IMR-90 (cell line): ENCODE data around the gene ATPAF1. TPM values are rescaled to one million over a fixed set of nuclear protein-coding genes. Genes with fewer than 3 reads are reported as not detected.

Source experiments
- ATAC-seq: fragments of 200-7000 bp; cut with Tn5 transposase; 2 replicates; pipeline ENCODE4 v1.9.1; 2020; ENCODE audit warnings: low read depth, mild to moderate bottlenecking, moderate library complexity
- BruUV-seq: library from RNA; stranded (reverse); fragments of 400-500 nt; replicated peaks from 2 replicates; lab custom pipeline; 2021; lab: Mats Ljungman, UMichigan
- CTCF ChIA-PET: fragments of 300-600 bp; formaldehyde crosslinking; extraction: SDS; loops from one replicate; lab custom pipeline; 2021; ENCODE audit warnings: antibody characterized with exemption; lab: Yijun Ruan, JAX
- POLR2A ChIA-PET: fragments of 300-600 bp; sonication (Branson Sonifier 250); formaldehyde crosslinking; loops from one replicate; lab custom pipeline; 2022; ENCODE audit warnings: antibody characterized with exemption; ENCODE audit not compliant: unreplicated experiment; lab: Charles Lee
- DNase-seq: peaks from one replicate; pipeline ENCODE4 v3.0.0; 2013
- H2AFZ ChIP-seq: replicated peaks from 2 replicates; pipeline ENCODE3; 2013; ENCODE audit warnings: low read length, mild to moderate bottlenecking; ENCODE audit not compliant: poor library complexity
- H2AK5ac ChIP-seq: 2 replicates; pipeline ENCODE4 v1.6.1; 2013; ENCODE audit warnings: low read depth, low read length, inconsistent platforms
- H2AK9ac ChIP-seq: replicated peaks from 2 replicates; pipeline ENCODE3; 2013; ENCODE audit warnings: mild to moderate bottlenecking, low read depth, low read length, moderate library complexity; ENCODE audit not compliant: poor library complexity
- H2BK120ac ChIP-seq: 2 replicates; pipeline ENCODE4 v1.6.1; 2013; ENCODE audit warnings: low read depth, low read length, inconsistent platforms
- H2BK15ac ChIP-seq: 3 replicates; pipeline ENCODE4 v1.6.1; 2013; ENCODE audit warnings: low read depth, low read length, inconsistent platforms
- H2BK20ac ChIP-seq: 2 replicates; pipeline ENCODE4 v1.6.1; 2013; ENCODE audit warnings: low read depth, mild to moderate bottlenecking, inconsistent platforms, low read length, moderate library complexity
- H2BK5ac ChIP-seq: 2 replicates; pipeline ENCODE4 v1.6.1; 2013; ENCODE audit warnings: mild to moderate bottlenecking, low read depth, low read length, inconsistent platforms; ENCODE audit not compliant: poor library complexity, severe bottlenecking
- H3K14ac ChIP-seq: replicated peaks from 2 replicates; pipeline ENCODE4 v1.6.1; 2013; ENCODE audit warnings: low read depth, low read length, inconsistent platforms
- H3K18ac ChIP-seq: 2 replicates; pipeline ENCODE4 v1.6.1; 2013; ENCODE audit warnings: low read depth, low read length, control low read depth
- H3K23ac ChIP-seq: 2 replicates; pipeline ENCODE4 v1.6.1; 2013; ENCODE audit warnings: low read depth, low read length, inconsistent platforms
- H3K27ac ChIP-seq: 2 replicates; pipeline ENCODE4 v1.5.1; 2013; ENCODE audit warnings: mild to moderate bottlenecking, control low read depth, low read length; ENCODE audit not compliant: insufficient read depth
- H3K27me3 ChIP-seq: 2 replicates; pipeline ENCODE4 v1.6.1; 2013; ENCODE audit warnings: low read length; ENCODE audit not compliant: control insufficient read depth, insufficient read depth
- H3K36me3 ChIP-seq: 2 replicates; pipeline ENCODE4 v1.6.1; 2013; ENCODE audit warnings: low read length, mixed read lengths; ENCODE audit not compliant: control insufficient read depth, insufficient read depth
- H3K4ac ChIP-seq: 2 replicates; pipeline ENCODE4 v1.6.1; 2013; ENCODE audit warnings: low read depth, low read length, inconsistent platforms
- H3K4me1 ChIP-seq: 2 replicates; pipeline ENCODE4 v1.6.1; 2013; ENCODE audit warnings: low read length, mixed read lengths; ENCODE audit not compliant: control insufficient read depth, insufficient read depth
- H3K4me2 ChIP-seq: 2 replicates; pipeline ENCODE4 v1.6.1; 2013; ENCODE audit warnings: low read depth, mild to moderate bottlenecking, control low read depth, low read length, moderate library complexity
- H3K4me3 ChIP-seq: 2 replicates; pipeline ENCODE4 v1.5.1; 2013; ENCODE audit warnings: low read depth, mild to moderate bottlenecking, control low read depth, low read length, moderate library complexity; ENCODE audit not compliant: insufficient read depth
- H3K56ac ChIP-seq: 2 replicates; pipeline ENCODE4 v1.6.1; 2013; ENCODE audit warnings: low read length, inconsistent platforms; ENCODE audit not compliant: insufficient read depth; ENCODE audit errors: extremely low read depth
- H3K79me1 ChIP-seq, 2 experiments: 2 replicates each; pipeline ENCODE4 v1.6.1; 2013; ENCODE audit warnings: low read length in 2 of 2, inconsistent platforms in 1 of 2, low read depth in 1 of 2
- H3K9ac ChIP-seq: 2 replicates; pipeline ENCODE4 v1.6.1; 2013; ENCODE audit warnings: low read depth, low read length, control low read depth
- H3K9me1 ChIP-seq: 2 replicates; pipeline ENCODE4 v1.6.1; 2013; ENCODE audit warnings: low read length, inconsistent platforms; ENCODE audit not compliant: insufficient read depth
- H3K9me3 ChIP-seq: 2 replicates; pipeline ENCODE4 v1.6.1; 2013; ENCODE audit warnings: low read length; ENCODE audit not compliant: control insufficient read depth, insufficient read depth
- H4K20me1 ChIP-seq: 2 replicates; pipeline ENCODE4 v1.6.1; 2013; ENCODE audit warnings: low read length, inconsistent platforms; ENCODE audit not compliant: insufficient read depth
- H4K5ac ChIP-seq: 2 replicates; pipeline ENCODE4 v1.6.1; 2013; ENCODE audit warnings: mild to moderate bottlenecking, low read depth, low read length, control low read depth
- H4K8ac ChIP-seq, 2 experiments: 2 replicates each; pipeline ENCODE4 v1.6.1; 2013; ENCODE audit warnings: low read depth in 2 of 2, low read length in 2 of 2, control low read depth in 1 of 2, inconsistent platforms in 1 of 2
- H4K91ac ChIP-seq: 2 replicates; pipeline ENCODE4 v1.6.1; 2013; ENCODE audit warnings: low read depth, low read length, inconsistent platforms; ENCODE audit not compliant: insufficient read depth
- BHLHE40 ChIP-seq: fragments of 150-350 bp; IDR thresholded peaks from 2 replicates; pipeline ENCODE4 v1.6.1; 2016; ENCODE audit warnings: mild to moderate bottlenecking, low read depth, low read length
- CEBPB ChIP-seq: IDR thresholded peaks from 2 replicates; pipeline ENCODE4 v1.6.1; 2012; ENCODE audit warnings: low read depth, low read length, improper control_type of control experiment
- CHD1 ChIP-seq: IDR thresholded peaks from 2 replicates; pipeline ENCODE4 v1.6.1; 2012; ENCODE audit warnings: low read depth, low read length, improper control_type of control experiment
- ELK1 ChIP-seq: fragments of 150-350 bp; IDR thresholded peaks from 2 replicates; pipeline ENCODE4 v1.6.1; 2016; ENCODE audit warnings: low read depth, mild to moderate bottlenecking, low read length, moderate library complexity, borderline replicate concordance
- FOS ChIP-seq: fragments of 150-350 bp; IDR thresholded peaks from 2 replicates; pipeline ENCODE4 v1.6.1; 2016; ENCODE audit warnings: low read depth, low read length
- MAFK ChIP-seq: IDR thresholded peaks from 2 replicates; pipeline ENCODE4 v1.6.1; 2012; ENCODE audit warnings: low read depth, low read length, improper control_type of control experiment
- MAZ ChIP-seq: IDR thresholded peaks from 2 replicates; pipeline ENCODE4 v1.6.1; 2012; ENCODE audit warnings: low read depth, mild to moderate bottlenecking, low read length, improper control_type of control experiment, moderate library complexity, borderline replicate concordance
- MXI1 ChIP-seq: IDR thresholded peaks from 2 replicates; pipeline ENCODE4 v1.6.1; 2012; ENCODE audit warnings: low read depth, mild to moderate bottlenecking, low read length, moderate library complexity, borderline replicate concordance
- NFE2L2 ChIP-seq: fragments of 150-350 bp; IDR thresholded peaks from 2 replicates; pipeline ENCODE4 v1.6.1; 2016; ENCODE audit warnings: low read depth, mild to moderate bottlenecking, low read length
- POLR2A ChIP-seq: IDR thresholded peaks from 2 replicates; pipeline ENCODE4 v1.6.1; 2012; ENCODE audit warnings: mild to moderate bottlenecking, low read depth, low read length
- RAD21 ChIP-seq: IDR thresholded peaks from 2 replicates; pipeline ENCODE4 v1.6.1; 2012; ENCODE audit warnings: low read length, improper control_type of control experiment
- RCOR1 ChIP-seq: IDR thresholded peaks from 2 replicates; pipeline ENCODE4 v1.6.1; 2012; ENCODE audit warnings: mild to moderate bottlenecking, low read length, improper control_type of control experiment; ENCODE audit not compliant: insufficient replicate concordance
- USF2 ChIP-seq: fragments of 150-350 bp; IDR thresholded peaks from 2 replicates; pipeline ENCODE4 v1.6.1; 2017; ENCODE audit warnings: mild to moderate bottlenecking, antibody characterized with exemption, low read length, low read depth
- WGBS, 2 experiments: methylation state at CpG; one replicate each; pipeline versions ENCODE4 v1.1.5 to v1.1.7; 2013; ENCODE audit warnings: missing lambda C conversion rate in 2 of 2; ENCODE audit not compliant: insufficient read length in 1 of 2; ENCODE audit errors: extremely low coverage in 2 of 2; 5-methylcytosine and 5-hydroxymethylcytosine counted together
- dilution Hi-C: fragments of 300-500 bp; cut with HindIII; formaldehyde crosslinking; loops from one replicate; pipeline ENCODE4 v1.14.3; 2018; ENCODE audit warnings: low sequenced_read_pairs; ENCODE audit not compliant: unreplicated experiment
- in situ Hi-C: fragments of 300-500 bp; cut with MboI; formaldehyde crosslinking; loops from 3 replicates; pipeline ENCODE4 v1.14.3; 2019; ENCODE audit warnings: low sequenced_read_pairs, inconsistent platforms, mixed read lengths
- intact Hi-C: fragments of 100-400 bp; cut with micrococcal nuclease; formaldehyde crosslinking; loops from 2 replicates; pipeline ENCODE4 v1.10.0; 2022
- polyA plus RNA-seq, 3 experiments: library from polyadenylated mRNA; depleted of rRNA; stranded (reverse); fragments of >200 nt; gene quantifications; 2 replicates each; pipeline ENCODE4 v1.2.3, GENCODE V29; 2012; ENCODE audit warnings: low replicate concordance in 1 of 3
- total RNA-seq: library from RNA; depleted of rRNA; stranded (reverse); fragments of >200 nt; gene quantifications from 2 replicates; pipeline ENCODE4 v1.2.3, GENCODE V29; 2012
- TF ChIP-seq, protein P1 (sequence below): conservative IDR thresholded peaks from 2 replicates; pipeline ENCODE4 v1.5.1; 2012; ENCODE audit warnings: mild to moderate bottlenecking, low read depth, low read length, improper control_type of control experiment

Gene ATPAF1
- total and polyA plus RNA-seq, 2 of the 4 experiments (the other 2 are of a cell fraction), result 55.5 to 80.3 TPM

DNA sequence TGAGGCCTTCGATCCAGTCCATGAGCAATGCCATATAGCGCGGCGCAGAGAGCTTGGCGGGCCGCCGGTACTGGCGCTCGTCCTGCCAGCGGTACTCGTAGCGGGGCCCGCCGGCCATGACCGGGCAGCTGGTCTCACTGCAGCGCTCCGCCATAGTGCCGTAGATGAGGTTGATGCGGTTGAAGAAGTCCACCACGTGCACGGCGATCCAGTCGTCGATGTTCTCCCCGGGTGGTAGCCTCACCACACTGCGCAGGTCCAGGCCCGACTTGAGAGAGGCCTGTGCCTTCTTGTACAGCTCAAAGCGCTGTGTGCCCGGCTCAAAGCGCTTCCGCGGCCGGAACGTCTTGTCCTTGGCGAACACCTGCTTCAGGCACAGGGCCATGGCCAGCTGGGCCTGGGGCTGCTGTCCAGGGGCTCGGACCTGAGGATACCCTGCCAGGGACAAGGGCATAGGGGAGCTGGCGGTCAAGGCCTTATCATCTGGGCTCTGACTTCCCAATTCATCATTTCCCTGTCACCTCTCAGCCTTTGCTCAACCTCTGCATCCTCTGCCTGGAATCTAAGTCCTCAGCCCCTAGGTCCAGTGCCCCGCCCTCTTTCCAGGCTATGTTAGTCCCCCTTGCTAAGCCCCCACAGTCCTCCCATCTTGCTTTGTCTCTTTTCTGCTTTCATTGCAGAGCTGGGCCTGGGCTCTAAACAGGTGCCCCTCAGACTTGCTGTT lies 55.1 kb downstream of the ATPAF1 start:
- peak overlapping the region; percentile 9; the same call in 1 of the 2 replicates for H4K5ac ChIP-seq
- in situ Hi-C loops (no loop called here), dilution Hi-C loops (no loop called here), intact Hi-C loops (no loop called here)
- ChIA-PET CTCF (interaction anchor here (1.4 kb wide), 1 partner anchor 16 kb away, joined by 6 read pairs; no protein-coding TSS in a partner anchor), POLR2A (no interaction called here)
- H4K20me1 ChIP-seq, result 0 out of 2 replicates have a peak, but pooled peaks cover 8% of the 10 kb centered on the region
- H3K4me1 ChIP-seq, result peaks cover 20% of the 10 kb centered on the region
- H2BK5ac ChIP-seq, result no peak overlapping the region
- H3K9me3 ChIP-seq, result no peaks in the 10 kb centered on the region
- H3K79me1 ChIP-seq, result peaks cover 25 to 57% of the 10 kb centered on the region in 2 experiments
- H3K9me1 ChIP-seq, result peaks cover 35% of the 10 kb centered on the region
- H2BK120ac ChIP-seq, result no peak overlapping the region; the same call in 1 of the 2 replicates
- peak overlapping the region; percentile 51; the same call in 1 of the 2 replicates for H4K91ac ChIP-seq
- H2BK15ac ChIP-seq, result no peak overlapping the region
- no peak overlapping the region for H3K9ac ChIP-seq
- no peak overlapping the region for H3K4me3 ChIP-seq
- H2AK5ac ChIP-seq, result peak overlapping the region; percentile 43
- BruUV-seq, result no TSS peak
- ATAC-seq (no peak), DNase-seq (no peak)
- H3K14ac ChIP-seq, result no peak overlapping the region
- H3K23ac ChIP-seq, result no peak overlapping the region; the same call in 1 of the 2 replicates
- no peak overlapping the region for H2BK20ac ChIP-seq
- 98% methylated on average over 26 of the region's 38 CpGs; no CpG with 5 or more reads in 1 of the 2 experiments for WGBS, 2 experiments
- peak overlapping the region; percentile 70 for H2AFZ ChIP-seq
- peak overlapping the region; percentile 48 for H3K4ac ChIP-seq
- H2AK9ac ChIP-seq, result peak overlapping the region; percentile 78
- H3K18ac ChIP-seq, result peak overlapping the region; percentile 22; the same call in 1 of the 2 replicates
- peak overlapping the region; percentile 28 to 48; a peak in 2 of 4 replicates for H4K8ac ChIP-seq
- H3K4me2 ChIP-seq, result peak overlapping the region; percentile 14; the same call in 1 of the 2 replicates
- H3K27me3 ChIP-seq, result no peaks in the 10 kb centered on the region
- H3K27ac ChIP-seq, result peak overlapping the region; percentile 55
- H3K56ac ChIP-seq, result no peak overlapping the region
- peaks cover 26% of the 10 kb centered on the region for H3K36me3 ChIP-seq
- TF ChIP-seq ELK1 (no peak), CEBPB (no peak), RCOR1 (no peak), NFE2L2 (no peak), MXI1 (no peak), USF2 (no peak), CHD1 (no peak), BHLHE40 (no peak), MAFK (no peak), POLR2A (no peak), FOS (no peak), MAZ (no peak), RAD21 (no peak)
- TF ChIP-seq, protein P1, sequence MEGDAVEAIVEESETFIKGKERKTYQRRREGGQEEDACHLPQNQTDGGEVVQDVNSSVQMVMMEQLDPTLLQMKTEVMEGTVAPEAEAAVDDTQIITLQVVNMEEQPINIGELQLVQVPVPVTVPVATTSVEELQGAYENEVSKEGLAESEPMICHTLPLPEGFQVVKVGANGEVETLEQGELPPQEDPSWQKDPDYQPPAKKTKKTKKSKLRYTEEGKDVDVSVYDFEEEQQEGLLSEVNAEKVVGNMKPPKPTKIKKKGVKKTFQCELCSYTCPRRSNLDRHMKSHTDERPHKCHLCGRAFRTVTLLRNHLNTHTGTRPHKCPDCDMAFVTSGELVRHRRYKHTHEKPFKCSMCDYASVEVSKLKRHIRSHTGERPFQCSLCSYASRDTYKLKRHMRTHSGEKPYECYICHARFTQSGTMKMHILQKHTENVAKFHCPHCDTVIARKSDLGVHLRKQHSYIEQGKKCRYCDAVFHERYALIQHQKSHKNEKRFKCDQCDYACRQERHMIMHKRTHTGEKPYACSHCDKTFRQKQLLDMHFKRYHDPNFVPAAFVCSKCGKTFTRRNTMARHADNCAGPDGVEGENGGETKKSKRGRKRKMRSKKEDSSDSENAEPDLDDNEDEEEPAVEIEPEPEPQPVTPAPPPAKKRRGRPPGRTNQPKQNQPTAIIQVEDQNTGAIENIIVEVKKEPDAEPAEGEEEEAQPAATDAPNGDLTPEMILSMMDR, result no peak
